Coronary artery (tissue), 2 donors: Measurements from ENCODE around the gene SLC1A5.
A peak's percentile ranks its signal among the peaks of the same experiment; 100 is the strongest.

Experiments used
- DNase-seq: peaks from one replicate; pipeline ENCODE4 v3.0.0-alpha.2; 2017; ENCODE audit warnings: low spot score
- H3K27ac ChIP-seq, 2 donors: fragments of 200-600 bp; sonication (generic); one replicate each; pipeline ENCODE4 v1.5.1; 2016 to 2019
- H3K4me3 ChIP-seq: fragments of 200-600 bp; sonication (generic); 2 replicates; pipeline ENCODE4 v1.5.1; 2016; ENCODE audit warnings: mild to moderate bottlenecking, moderate library complexity
- TF ChIP-seq, protein P1 (sequence below): fragments of 200-600 bp; sonication (generic); IDR thresholded peaks from one replicate; pipeline ENCODE4 v1.5.1; 2019; ENCODE audit warnings: antibody characterized with exemption

SLC1A5 gene

GRCh38 chr19:46737761-46738171 is 50.6 kb downstream of the SLC1A5 start:
- TF ChIP-seq, protein P1, sequence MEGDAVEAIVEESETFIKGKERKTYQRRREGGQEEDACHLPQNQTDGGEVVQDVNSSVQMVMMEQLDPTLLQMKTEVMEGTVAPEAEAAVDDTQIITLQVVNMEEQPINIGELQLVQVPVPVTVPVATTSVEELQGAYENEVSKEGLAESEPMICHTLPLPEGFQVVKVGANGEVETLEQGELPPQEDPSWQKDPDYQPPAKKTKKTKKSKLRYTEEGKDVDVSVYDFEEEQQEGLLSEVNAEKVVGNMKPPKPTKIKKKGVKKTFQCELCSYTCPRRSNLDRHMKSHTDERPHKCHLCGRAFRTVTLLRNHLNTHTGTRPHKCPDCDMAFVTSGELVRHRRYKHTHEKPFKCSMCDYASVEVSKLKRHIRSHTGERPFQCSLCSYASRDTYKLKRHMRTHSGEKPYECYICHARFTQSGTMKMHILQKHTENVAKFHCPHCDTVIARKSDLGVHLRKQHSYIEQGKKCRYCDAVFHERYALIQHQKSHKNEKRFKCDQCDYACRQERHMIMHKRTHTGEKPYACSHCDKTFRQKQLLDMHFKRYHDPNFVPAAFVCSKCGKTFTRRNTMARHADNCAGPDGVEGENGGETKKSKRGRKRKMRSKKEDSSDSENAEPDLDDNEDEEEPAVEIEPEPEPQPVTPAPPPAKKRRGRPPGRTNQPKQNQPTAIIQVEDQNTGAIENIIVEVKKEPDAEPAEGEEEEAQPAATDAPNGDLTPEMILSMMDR, result no peak
- no peak for DNase-seq
- Histone ChIP-seq H3K4me3 (no peak overlapping the region), H3K27ac (peak overlapping the region in 1 of 2 donors; percentile 65)

DNA sequence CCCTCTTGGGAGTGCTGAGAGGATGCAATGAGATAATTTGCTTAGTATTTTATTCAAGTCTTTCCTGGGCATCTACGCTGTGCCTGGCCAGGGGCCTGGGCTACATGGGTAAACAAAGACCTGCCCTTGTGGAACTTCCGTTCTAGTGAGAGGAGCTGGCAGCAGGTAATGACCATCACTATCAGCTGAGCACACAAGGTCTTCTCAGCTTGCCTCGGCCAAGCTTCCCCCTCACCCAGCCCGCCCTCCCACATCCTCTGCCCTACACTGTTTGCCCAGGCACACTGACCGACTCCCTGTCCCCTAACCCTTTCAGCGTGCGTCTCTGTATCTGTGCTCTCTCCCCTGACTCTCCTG is 51.1 kb downstream of the SLC1A5 start:
- Histone ChIP-seq H3K27ac (peak overlapping the region in 1 of 2 donors; percentile 65), H3K4me3 (no peak overlapping the region)
- DNase-seq, result no peak
- TF ChIP-seq, protein P1, result no peak

DNA sequence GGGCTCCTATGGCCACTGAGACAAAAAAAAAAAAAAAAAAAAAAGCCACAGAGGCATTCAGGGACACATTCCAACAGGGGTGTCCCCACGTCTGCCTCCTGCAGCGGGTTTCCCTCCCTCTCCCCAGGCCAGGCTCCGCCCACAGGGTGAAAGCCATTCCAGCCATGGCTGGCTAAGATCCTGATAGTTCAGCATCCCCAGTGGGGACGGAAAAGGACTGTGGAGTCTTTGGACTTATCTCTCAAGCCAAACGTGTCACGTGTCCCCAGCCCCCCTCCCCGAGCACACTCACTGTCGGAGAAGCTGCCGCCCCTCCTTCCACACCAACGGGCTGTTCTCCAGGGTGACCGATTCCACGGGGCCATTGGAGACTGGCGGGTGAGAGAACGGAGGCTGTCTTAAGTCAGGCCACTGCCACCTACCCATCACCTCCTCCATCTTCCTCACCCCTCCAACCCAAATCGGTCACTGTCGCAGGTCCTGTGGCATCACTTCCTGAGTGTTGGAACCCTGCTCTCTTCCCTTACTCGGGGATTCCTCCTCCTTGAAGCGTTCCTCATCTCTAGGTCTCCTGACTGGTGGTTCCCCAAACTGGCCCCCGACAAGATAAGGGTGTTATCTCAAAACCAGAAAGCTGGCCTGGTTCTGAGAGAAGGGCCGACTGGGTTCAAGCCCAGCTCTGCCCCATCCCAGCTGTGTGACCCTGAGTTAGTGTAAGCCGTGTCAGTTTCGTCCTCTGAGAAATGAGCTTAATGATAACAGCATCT is 51.7 kb downstream of the SLC1A5 start:
- Histone ChIP-seq H3K27ac (peak overlapping the region in 1 of 2 donors; percentile 65), H3K4me3 (no peak overlapping the region)
- TF ChIP-seq, protein P1, result no peak
- no peak for DNase-seq

- peak overlapping the region in 1 of 2 donors; percentile 54 for H3K27ac ChIP-seq
- TF ChIP-seq, protein P1, result no peak
- no peak for DNase-seq
These were observed 54.6 kb downstream of the SLC1A5 start for GRCh38 chr19:46733690-46734292.

GRCh38 chr19:46732966-46733689 is 55.3 kb downstream of the SLC1A5 start:
- Histone ChIP-seq H3K27ac (peak overlapping the region in 1 of 2 donors; percentile 52), H3K4me3 (no peak overlapping the region)
- TF ChIP-seq, protein P1, result no peak
- DNase-seq, result no peak

More at GRCh38 chr19:46733690-46734292, 54.6 kb downstream of the SLC1A5 start:
- no peak overlapping the region for H3K4me3 ChIP-seq

DNA sequence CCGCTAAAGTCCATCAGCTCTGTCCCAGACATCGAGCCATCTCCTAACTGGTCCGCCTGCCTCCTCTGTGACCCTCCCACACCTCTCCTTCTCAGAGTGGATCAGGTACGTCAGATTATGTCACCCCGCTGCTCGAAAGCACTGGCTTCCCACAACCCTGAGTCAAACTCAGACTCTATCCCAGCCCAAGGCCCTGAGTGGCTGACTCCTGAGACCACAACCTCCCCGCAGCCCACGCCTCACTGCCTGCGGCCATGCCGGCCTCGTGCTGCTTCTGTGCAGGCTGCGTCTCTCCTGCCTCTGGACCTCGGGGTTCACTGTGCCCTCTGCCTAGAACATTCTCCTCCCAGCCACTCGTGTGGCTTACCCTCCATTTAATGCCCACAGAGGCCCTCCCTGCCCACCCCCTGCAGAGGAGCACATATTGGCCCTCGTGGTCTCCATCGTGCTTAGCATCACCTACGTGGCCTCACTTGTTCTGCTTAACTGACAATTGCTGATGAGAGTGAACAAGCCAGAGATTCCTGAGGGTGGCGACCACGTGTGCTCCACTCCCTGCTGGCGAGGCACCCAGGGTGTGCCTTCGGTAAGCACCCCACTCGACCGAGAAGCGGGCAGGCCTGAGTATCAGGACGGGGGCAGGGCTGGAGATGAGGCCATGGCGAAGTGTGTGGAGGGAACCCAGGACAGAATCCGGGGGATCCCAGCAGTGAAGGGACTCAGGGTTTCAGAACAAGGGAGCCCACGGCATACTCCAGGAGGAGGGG is 56.0 kb downstream of the SLC1A5 start:
- Histone ChIP-seq H3K27ac (peak overlapping the region in 1 of 2 donors; percentile 52), H3K4me3 (no peak overlapping the region)
- no peak for DNase-seq
- TF ChIP-seq, protein P1, result no peak
